HCT116 (cell line): ENCODE results near the gene FXYD4. TPM values are rescaled to one million over a fixed set of nuclear protein-coding genes. Genes with fewer than 3 reads are reported as not detected.

Experiments used
- ATAC-seq: fragments of 200-7000 bp; cut with Tn5 transposase; 2 replicates; pipeline ENCODE4 v1.9.1; 2020; ENCODE audit warnings: mild to moderate bottlenecking, moderate library complexity
- BruUV-seq: library from RNA; stranded (reverse); fragments of 400-500 nt; replicated peaks from 2 replicates; lab custom pipeline; 2021; lab: Mats Ljungman, UMichigan
- CTCF ChIA-PET: fragments of 300-600 bp; sonication (Branson Sonifier 250); formaldehyde crosslinking; loops from one replicate; lab custom pipeline; 2021; ENCODE audit warnings: antibody characterized with exemption; lab: Charles Lee
- POLR2A ChIA-PET: fragments of 300-600, 350-600 bp; sonication (Branson Sonifier 250); formaldehyde crosslinking; loops from one replicate; lab custom pipeline; 2021; ENCODE audit warnings: antibody characterized with exemption; lab: Charles Lee
- RAD21 ChIA-PET, 2 experiments: fragments of 300-600 bp; sonication (Branson Sonifier 250); formaldehyde crosslinking; loops; one replicate each; lab custom pipeline; 2023; ENCODE audit warnings: low total read pairs in 2 of 2; ENCODE audit not compliant: uncharacterized antibody in 2 of 2, unreplicated experiment in 2 of 2, low non-redundant PET in 1 of 2; lab: Charles Lee
- DNase-seq: peaks from one replicate; pipeline ENCODE4 v3.0.0-alpha.2; 2010; ENCODE audit warnings: low read depth, low spot score
- H2AFZ ChIP-seq: fragments of 200-600 bp; shearing (Covaris generic), sonication (generic); 2 replicates; pipeline ENCODE4 v1.6.1; 2017; ENCODE audit warnings: low read depth, mixed run types, mixed read lengths, antibody characterized with exemption, low read length; ENCODE audit not compliant: poor library complexity, severe bottlenecking
- H3K27ac ChIP-seq: 2 replicates; pipeline ENCODE4 v1.5.1; 2012; ENCODE audit warnings: low read depth, low read length
- H3K27me3 ChIP-seq: fragments of 200-600 bp; sonication (generic); 2 replicates; pipeline ENCODE4 v1.6.1; 2016; ENCODE audit warnings: mixed run types, low read length, mixed read lengths; ENCODE audit not compliant: insufficient read depth
- H3K36me3 ChIP-seq, 2 experiments: fragments of 200-500 bp in 1 of 2; fragments of 200-600 bp in 1 of 2; sonication (Bioruptor generic) in 1 of 2; sonication (generic) in 1 of 2; 2 replicates each; pipeline versions ENCODE4 v1.5.1 to v1.6.1; 2014 to 2016; ENCODE audit warnings: low read length in 2 of 2, inconsistent platforms in 1 of 2, mixed read lengths in 1 of 2, mixed run types in 1 of 2; ENCODE audit not compliant: insufficient read depth in 2 of 2, control insufficient read depth in 1 of 2
- H3K4me1 ChIP-seq, 2 experiments: fragments of 200-600 bp in 1 of 2; sonication (generic) in 1 of 2; 2 replicates each; pipeline versions ENCODE4 v1.5.1 to v1.6.1; 2012 to 2017; ENCODE audit warnings: low read length in 2 of 2, inconsistent platforms in 1 of 2, mild to moderate bottlenecking in 1 of 2, mixed read lengths in 1 of 2, mixed run types in 1 of 2, moderate library complexity in 1 of 2; ENCODE audit not compliant: insufficient read depth in 2 of 2, control insufficient read depth in 1 of 2
- H3K4me2 ChIP-seq: fragments of 200-600 bp; sonication (generic); 2 replicates; pipeline ENCODE4 v1.6.1; 2017; ENCODE audit warnings: mixed run types, low read length, mixed read lengths
- H3K4me3 ChIP-seq, 2 experiments: fragments of 200-600 bp in 1 of 2; sonication (generic) in 1 of 2; replicated peaks in 1 of 2; 2 replicates each; pipeline ENCODE4 v1.5.1; 2011 to 2016; ENCODE audit warnings: low read length in 2 of 2, control low read depth in 1 of 2, low read depth in 1 of 2, mild to moderate bottlenecking in 1 of 2, mixed read lengths in 1 of 2, mixed run types in 1 of 2
- H3K79me2 ChIP-seq: fragments of 200-600 bp; sonication (generic); 2 replicates; pipeline ENCODE4 v1.6.1; 2017; ENCODE audit warnings: mild to moderate bottlenecking, mixed run types, low read length, moderate library complexity, mixed read lengths; ENCODE audit not compliant: insufficient read depth
- H3K9ac ChIP-seq: fragments of 200-600 bp; sonication (generic); 2 replicates; pipeline ENCODE4 v1.6.1; 2016; ENCODE audit warnings: low read length, mixed read lengths
- H3K9me2 ChIP-seq: fragments of 200-600 bp; sonication (generic), shearing (Covaris generic); 2 replicates; pipeline ENCODE4 v1.6.1; 2017; ENCODE audit warnings: mixed run types, mild to moderate bottlenecking, moderate library complexity; ENCODE audit not compliant: insufficient read depth
- H3K9me3 ChIP-seq, 2 experiments: fragments of 200-500 bp in 1 of 2; fragments of 200-600 bp in 1 of 2; sonication (Bioruptor generic) in 1 of 2; sonication (generic) in 1 of 2; 2 replicates each; pipeline ENCODE4 v1.6.1; 2014 to 2017; ENCODE audit warnings: low read length in 2 of 2, mixed read lengths in 2 of 2, inconsistent platforms in 1 of 2, low read depth in 1 of 2, mild to moderate bottlenecking in 1 of 2, mixed run types in 1 of 2, moderate library complexity in 1 of 2; ENCODE audit not compliant: control insufficient read depth in 1 of 2, insufficient read depth in 1 of 2
- H4K20me1 ChIP-seq: fragments of 200-600 bp; sonication (generic), shearing (Covaris generic); 2 replicates; pipeline ENCODE4 v1.6.1; 2017; ENCODE audit warnings: mixed run types, mild to moderate bottlenecking, moderate library complexity; ENCODE audit not compliant: insufficient read depth
- CBX3 ChIP-seq: IDR thresholded peaks from 2 replicates; pipeline ENCODE4 v1.6.1; 2012; ENCODE audit warnings: low read depth
- CEBPB ChIP-seq: IDR thresholded peaks from 2 replicates; pipeline ENCODE4 v1.6.1; 2012; ENCODE audit warnings: low read depth
- EGR1 ChIP-seq: IDR thresholded peaks from 2 replicates; pipeline ENCODE4 v1.6.1; 2012; ENCODE audit warnings: low read depth
- ELF1 ChIP-seq: IDR thresholded peaks from 2 replicates; pipeline ENCODE4 v1.6.1; 2012; ENCODE audit warnings: low read depth, borderline replicate concordance
- EZH2 ChIP-seq: fragments of 200-600 bp; sonication (generic); IDR thresholded peaks from 2 replicates; pipeline ENCODE4 v1.6.1; 2017; ENCODE audit warnings: antibody characterized with exemption, mixed run types
- FOSL1 ChIP-seq: IDR thresholded peaks from 2 replicates; pipeline ENCODE4 v1.6.1; 2012; ENCODE audit warnings: low read depth
- POLR2A ChIP-seq: IDR thresholded peaks from 2 replicates; pipeline ENCODE4 v1.7.0; 2011; ENCODE audit warnings: borderline replicate concordance; ENCODE audit not compliant: insufficient read depth, insufficient read length; ENCODE audit errors: extremely low read depth
- RAD21 ChIP-seq: IDR thresholded peaks from 2 replicates; pipeline ENCODE4 v1.6.1; 2012; ENCODE audit warnings: low read depth, mild to moderate bottlenecking
- SP1 ChIP-seq: IDR thresholded peaks from 2 replicates; pipeline ENCODE4 v1.6.1; 2012; ENCODE audit warnings: low read depth
- SRF ChIP-seq: IDR thresholded peaks from 2 replicates; pipeline ENCODE4 v1.6.1; 2012; ENCODE audit warnings: low read depth
- TCF7L2 ChIP-seq: IDR thresholded peaks from 2 replicates; pipeline ENCODE4 v1.7.0; 2011; ENCODE audit warnings: borderline replicate concordance, inconsistent platforms; ENCODE audit not compliant: insufficient read depth, insufficient read length; ENCODE audit errors: extremely low read depth
- YY1 ChIP-seq: IDR thresholded peaks from 2 replicates; pipeline ENCODE4 v1.6.1; 2011; ENCODE audit warnings: low read length, low read depth, moderate library complexity, mild to moderate bottlenecking; ENCODE audit not compliant: insufficient replicate concordance; ENCODE audit errors: extremely low read depth
- ZNF274 ChIP-seq: fragments of 200-500 bp; sonication (Bioruptor generic); IDR thresholded peaks from 2 replicates; pipeline ENCODE4 v1.6.1; 2014; ENCODE audit warnings: mild to moderate bottlenecking, low read depth, low read length, inconsistent platforms
- intact Hi-C: fragments of 100-400 bp; cut with micrococcal nuclease; formaldehyde crosslinking; loops from 2 replicates; pipeline ENCODE4 v1.10.0; 2022
- total RNA-seq: library from RNA; stranded (reverse); gene quantifications from one replicate; pipeline ENCODE4 v1.2.1, GENCODE V29; 2021; ENCODE audit not compliant: unreplicated experiment
- TF ChIP-seq, protein P1 (sequence below): IDR thresholded peaks from 2 replicates; pipeline ENCODE4 v1.6.1; 2012
- TF ChIP-seq, protein P2 (sequence below), 3 experiments: fragments of 200-600 bp in 1 of 3; sonication (generic) in 1 of 3; IDR thresholded peaks in 2 of 3; conservative IDR thresholded peaks in 1 of 3; 2 replicates each; pipeline ENCODE4 v1.5.1; 2012 to 2017; ENCODE audit warnings: low read depth in 2 of 3, low read length in 2 of 3, antibody characterized with exemption in 1 of 3, borderline replicate concordance in 1 of 3, control low read depth in 1 of 3, mild to moderate bottlenecking in 1 of 3, mixed read lengths in 1 of 3, mixed run types in 1 of 3, moderate library complexity in 1 of 3; ENCODE audit not compliant: insufficient read depth in 1 of 3
- TF ChIP-seq, protein P3 (sequence below): IDR thresholded peaks from 2 replicates; pipeline ENCODE4 v1.6.1; 2012; ENCODE audit warnings: low read depth

FXYD4 gene
- total RNA-seq, 1 experiment from 2014 or later = 0.71 TPM

DNA sequence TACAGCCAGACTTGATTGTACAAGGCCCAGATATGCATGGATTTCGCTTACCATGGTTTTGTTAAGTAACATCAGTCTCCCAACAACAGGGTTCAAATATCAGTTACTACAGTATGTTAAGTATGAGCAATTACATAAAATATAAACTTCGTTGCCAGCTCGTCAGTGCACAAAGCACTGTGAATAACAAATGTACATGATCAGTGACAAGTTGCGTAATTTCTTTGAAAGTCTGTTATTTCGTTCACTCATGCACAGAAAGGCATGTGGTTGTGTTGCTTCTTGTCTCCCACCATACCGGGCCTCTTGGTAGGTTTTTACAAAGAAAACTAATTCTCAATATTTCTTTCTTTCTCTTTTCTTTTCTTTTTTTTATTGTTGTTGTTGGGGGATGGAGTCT lies 53.0 kb downstream of the FXYD4 start:
- Histone ChIP-seq H3K9me3 (no peaks in the 10 kb centered on the region), H3K4me3 (no peak overlapping the region), H3K27ac (no peak overlapping the region), H3K9me2 (no peaks in the 10 kb centered on the region), H3K9ac (no peak overlapping the region), H3K79me2 (no peaks in the 10 kb centered on the region), H3K4me2 (no peak overlapping the region), H3K36me3 (no peaks in the 10 kb centered on the region), H2AFZ (no peak overlapping the region), H4K20me1 (no peaks in the 10 kb centered on the region), H3K27me3 (no peaks in the 10 kb centered on the region), H3K4me1 (peaks cover 10 to 25% of the 10 kb centered on the region in 2 experiments)
- ATAC-seq (no peak), DNase-seq (no peak)
- RAD21 ChIA-PET = no interaction called here
- CTCF ChIA-PET = no interaction called here
- POLR2A ChIA-PET = no interaction called here
- no TSS peak for BruUV-seq
- TF ChIP-seq, protein P1, sequence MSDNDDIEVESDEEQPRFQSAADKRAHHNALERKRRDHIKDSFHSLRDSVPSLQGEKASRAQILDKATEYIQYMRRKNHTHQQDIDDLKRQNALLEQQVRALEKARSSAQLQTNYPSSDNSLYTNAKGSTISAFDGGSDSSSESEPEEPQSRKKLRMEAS = no peak
- TF ChIP-seq SRF (no peak), RAD21 (no peak), ELF1 (no peak), EZH2 (no peak), SP1 (no peak), CBX3 (no peak), TCF7L2 (no peak), FOSL1 (no peak), POLR2A (no peak), CEBPB (no peak), ZNF274 (no peak), YY1 (no peak), EGR1 (no peak)
- TF ChIP-seq, protein P2, sequence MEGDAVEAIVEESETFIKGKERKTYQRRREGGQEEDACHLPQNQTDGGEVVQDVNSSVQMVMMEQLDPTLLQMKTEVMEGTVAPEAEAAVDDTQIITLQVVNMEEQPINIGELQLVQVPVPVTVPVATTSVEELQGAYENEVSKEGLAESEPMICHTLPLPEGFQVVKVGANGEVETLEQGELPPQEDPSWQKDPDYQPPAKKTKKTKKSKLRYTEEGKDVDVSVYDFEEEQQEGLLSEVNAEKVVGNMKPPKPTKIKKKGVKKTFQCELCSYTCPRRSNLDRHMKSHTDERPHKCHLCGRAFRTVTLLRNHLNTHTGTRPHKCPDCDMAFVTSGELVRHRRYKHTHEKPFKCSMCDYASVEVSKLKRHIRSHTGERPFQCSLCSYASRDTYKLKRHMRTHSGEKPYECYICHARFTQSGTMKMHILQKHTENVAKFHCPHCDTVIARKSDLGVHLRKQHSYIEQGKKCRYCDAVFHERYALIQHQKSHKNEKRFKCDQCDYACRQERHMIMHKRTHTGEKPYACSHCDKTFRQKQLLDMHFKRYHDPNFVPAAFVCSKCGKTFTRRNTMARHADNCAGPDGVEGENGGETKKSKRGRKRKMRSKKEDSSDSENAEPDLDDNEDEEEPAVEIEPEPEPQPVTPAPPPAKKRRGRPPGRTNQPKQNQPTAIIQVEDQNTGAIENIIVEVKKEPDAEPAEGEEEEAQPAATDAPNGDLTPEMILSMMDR (IDR thresholded peaks at IDR 0.05 in 2 of 3, conservative IDR thresholded peaks at IDR 0.05 in 1 of 3; ENCODE audit: borderline replicate concordance in 1 of 3, insufficient read depth in 1 of 3, low read depth in 2 of 3, low read length in 2 of 3) = no peak
- TF ChIP-seq, protein P3, sequence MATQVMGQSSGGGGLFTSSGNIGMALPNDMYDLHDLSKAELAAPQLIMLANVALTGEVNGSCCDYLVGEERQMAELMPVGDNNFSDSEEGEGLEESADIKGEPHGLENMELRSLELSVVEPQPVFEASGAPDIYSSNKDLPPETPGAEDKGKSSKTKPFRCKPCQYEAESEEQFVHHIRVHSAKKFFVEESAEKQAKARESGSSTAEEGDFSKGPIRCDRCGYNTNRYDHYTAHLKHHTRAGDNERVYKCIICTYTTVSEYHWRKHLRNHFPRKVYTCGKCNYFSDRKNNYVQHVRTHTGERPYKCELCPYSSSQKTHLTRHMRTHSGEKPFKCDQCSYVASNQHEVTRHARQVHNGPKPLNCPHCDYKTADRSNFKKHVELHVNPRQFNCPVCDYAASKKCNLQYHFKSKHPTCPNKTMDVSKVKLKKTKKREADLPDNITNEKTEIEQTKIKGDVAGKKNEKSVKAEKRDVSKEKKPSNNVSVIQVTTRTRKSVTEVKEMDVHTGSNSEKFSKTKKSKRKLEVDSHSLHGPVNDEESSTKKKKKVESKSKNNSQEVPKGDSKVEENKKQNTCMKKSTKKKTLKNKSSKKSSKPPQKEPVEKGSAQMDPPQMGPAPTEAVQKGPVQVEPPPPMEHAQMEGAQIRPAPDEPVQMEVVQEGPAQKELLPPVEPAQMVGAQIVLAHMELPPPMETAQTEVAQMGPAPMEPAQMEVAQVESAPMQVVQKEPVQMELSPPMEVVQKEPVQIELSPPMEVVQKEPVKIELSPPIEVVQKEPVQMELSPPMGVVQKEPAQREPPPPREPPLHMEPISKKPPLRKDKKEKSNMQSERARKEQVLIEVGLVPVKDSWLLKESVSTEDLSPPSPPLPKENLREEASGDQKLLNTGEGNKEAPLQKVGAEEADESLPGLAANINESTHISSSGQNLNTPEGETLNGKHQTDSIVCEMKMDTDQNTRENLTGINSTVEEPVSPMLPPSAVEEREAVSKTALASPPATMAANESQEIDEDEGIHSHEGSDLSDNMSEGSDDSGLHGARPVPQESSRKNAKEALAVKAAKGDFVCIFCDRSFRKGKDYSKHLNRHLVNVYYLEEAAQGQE = no peak
- intact Hi-C loops = no loop called here
